ENCODE results near the gene TRAK1.

TRAK1 gene

GRCh38 chr3:42123824-42124658 is 32.9 kb downstream of the TRAK1 start:
- DNase-seq (ENCODE audit: low spot score), result no peak

GRCh38 chr3:42127226-42127625 is 36.1 kb downstream of the TRAK1 start:
- no peak for DNase-seq (ENCODE audit: low spot score)

GRCh38 chr3:42128526-42128925 is 37.4 kb downstream of the TRAK1 start:
- DNase-seq (ENCODE audit: low spot score), result no peak

- DNase-seq (ENCODE audit: low spot score), result peak; percentile 68
Measured at GRCh38 chr3:42129014-42129953, 38.1 kb downstream of the TRAK1 start.

GRCh38 chr3:42130007-42130328 is 38.8 kb downstream of the TRAK1 start:
- no peak for DNase-seq (ENCODE audit: low spot score)

- peak; percentile 76 for DNase-seq (ENCODE audit: low spot score)
Measured at GRCh38 chr3:42130329-42131070, 39.3 kb downstream of the TRAK1 start.

GRCh38 chr3:42133500-42134298 is 42.5 kb downstream of the TRAK1 start:
- DNase-seq (ENCODE audit: low spot score), result no peak

- peak; percentile 68 for DNase-seq (ENCODE audit: low spot score)
Measured at GRCh38 chr3:42134867-42135464, 43.8 kb downstream of the TRAK1 start.

- no peak for DNase-seq (ENCODE audit: low spot score)
Measured at GRCh38 chr3:42139621-42140453, 48.7 kb downstream of the TRAK1 start.

GRCh38 chr3:42140665-42141203 is 49.6 kb downstream of the TRAK1 start:
- DNase-seq (ENCODE audit: low spot score), result no peak

- no peak for DNase-seq (ENCODE audit: low spot score)
Measured at GRCh38 chr3:42143440-42143839, 52.3 kb downstream of the TRAK1 start.

- DNase-seq (ENCODE audit: low spot score), result no peak
Measured at GRCh38 chr3:42144209-42144608, 53.1 kb downstream of the TRAK1 start.

- DNase-seq (ENCODE audit: low spot score), result no peak
Measured at GRCh38 chr3:42148086-42148848, 57.1 kb downstream of the TRAK1 start.

GRCh38 chr3:42148982-42149432 is 57.9 kb downstream of the TRAK1 start:
- DNase-seq (ENCODE audit: low spot score), result no peak

- no peak for DNase-seq (ENCODE audit: low spot score)
Measured at GRCh38 chr3:42149532-42149931, 58.4 kb downstream of the TRAK1 start.

GRCh38 chr3:42149975-42150374 is 58.8 kb downstream of the TRAK1 start:
- DNase-seq (ENCODE audit: low spot score), result peak; percentile 91

GRCh38 chr3:42151596-42152168 is 60.5 kb downstream of the TRAK1 start:
- DNase-seq (ENCODE audit: low spot score), result no peak

GRCh38 chr3:42152193-42152592 is 61.0 kb downstream of the TRAK1 start:
- DNase-seq (ENCODE audit: low spot score), result no peak

GRCh38 chr3:42153039-42153438 is 61.9 kb downstream of the TRAK1 start:
- no peak for DNase-seq (ENCODE audit: low spot score)
